ENCODE results near the gene GCNT1.
"Not testable (repeated sequence)": the region's sequence is repeated elsewhere in the genome, so short reads cannot be mapped to it uniquely, and the experiment has no call there.

The GCNT1 gene

DNA sequence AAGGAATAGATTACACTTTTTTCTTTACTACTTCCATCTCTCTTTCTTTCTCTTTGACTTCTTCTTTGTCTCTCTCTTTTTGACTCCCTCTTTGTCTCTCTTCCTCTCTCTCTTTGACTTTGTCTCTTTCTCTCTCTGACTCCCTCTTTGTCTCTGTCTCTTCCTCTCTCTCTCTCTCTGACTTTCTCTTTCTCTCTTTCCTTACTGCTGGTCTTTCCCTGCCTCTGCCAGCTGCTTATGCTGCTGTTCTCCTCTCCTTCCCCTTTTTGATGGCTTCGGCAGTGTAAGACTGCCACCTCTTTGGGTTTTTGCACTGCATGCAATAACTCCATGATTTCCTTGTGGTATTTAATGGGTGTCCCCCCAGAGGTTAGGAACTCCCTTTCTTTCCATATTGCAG lies 32.1 kb downstream of the GCNT1 start:
- H3K4me1 ChIP-seq (ENCODE audit: control insufficient read depth, insufficient read depth, low read length): peaks cover 19% of the 10 kb centered on the region; the same call in 1 of the 2 replicates
- H3K27ac ChIP-seq (ENCODE audit: low read depth, low read length); H3K36me3 ChIP-seq (ENCODE audit: control insufficient read depth, insufficient read depth, low read length); H3K27me3 ChIP-seq (ENCODE audit: control insufficient read depth, insufficient read depth, low read length); H3K9me3 ChIP-seq (ENCODE audit: control insufficient read depth, insufficient read depth, low read length); H3K9ac ChIP-seq (ENCODE audit: low read depth, low read length); H3K4me3 ChIP-seq (ENCODE audit: low read depth, low read length): not testable (repeated sequence)

DNA sequence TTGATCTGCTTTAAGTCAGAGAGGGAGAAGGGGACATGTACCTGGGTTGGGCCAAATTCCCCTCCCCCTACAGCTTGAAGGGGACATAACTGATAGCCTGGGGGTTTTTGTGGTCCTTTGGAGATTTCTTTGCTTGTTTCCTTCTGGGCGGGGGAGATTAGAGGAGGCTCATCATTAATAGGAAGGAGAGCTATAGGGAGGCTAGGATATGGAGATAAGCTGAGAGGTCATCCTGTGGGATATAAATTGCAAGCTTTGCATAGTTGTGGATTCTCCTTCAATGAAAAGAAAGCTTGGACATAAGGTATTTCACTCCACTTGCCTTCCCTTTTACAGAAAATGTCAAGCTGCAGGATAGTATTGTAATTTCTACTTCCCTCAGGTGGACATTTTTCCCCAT lies 34.5 kb downstream of the GCNT1 start:
- not testable (repeated sequence) for H3K27me3 ChIP-seq (ENCODE audit: control insufficient read depth, insufficient read depth, low read length); H3K4me3 ChIP-seq (ENCODE audit: low read depth, low read length); H3K9ac ChIP-seq (ENCODE audit: low read depth, low read length); H3K36me3 ChIP-seq (ENCODE audit: control insufficient read depth, insufficient read depth, low read length); H3K9me3 ChIP-seq (ENCODE audit: control insufficient read depth, insufficient read depth, low read length)
- H3K4me1 ChIP-seq (ENCODE audit: control insufficient read depth, insufficient read depth, low read length): peaks cover 23% of the 10 kb centered on the region; the same call in 1 of the 2 replicates
- H3K27ac ChIP-seq (ENCODE audit: low read depth, low read length): peak overlapping the region; percentile 61

DNA sequence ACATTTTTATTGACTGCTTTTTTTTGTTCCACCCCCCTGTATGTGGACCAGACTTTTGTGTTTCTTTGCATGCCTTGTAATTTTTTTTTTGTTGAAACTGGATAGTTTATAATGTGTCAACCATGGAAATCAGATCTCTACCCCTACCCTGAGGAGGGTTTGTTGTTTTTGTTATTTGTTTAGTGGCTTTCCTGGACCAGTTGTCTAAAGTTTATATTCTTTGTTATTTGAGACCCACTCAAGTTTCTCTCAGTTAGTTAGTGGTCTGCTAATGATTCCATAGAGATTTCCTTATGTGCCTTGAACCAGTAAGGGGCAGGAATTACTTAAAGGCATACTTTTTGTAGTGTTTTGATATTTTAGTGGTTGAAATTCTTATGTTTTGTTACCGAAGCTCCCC lies 41.1 kb downstream of the GCNT1 start:
- no peak overlapping the region for H3K27ac ChIP-seq (ENCODE audit: low read depth, low read length)
- no peaks in the 10 kb centered on the region for H3K27me3 ChIP-seq (ENCODE audit: control insufficient read depth, insufficient read depth, low read length)
- H3K9ac ChIP-seq (ENCODE audit: low read depth, low read length): no peak overlapping the region
- H3K9me3 ChIP-seq (ENCODE audit: control insufficient read depth, insufficient read depth, low read length): no peaks in the 10 kb centered on the region
- 0 out of 2 replicates have a peak, but pooled peaks cover 9% of the 10 kb centered on the region for H3K4me1 ChIP-seq (ENCODE audit: control insufficient read depth, insufficient read depth, low read length)
- H3K36me3 ChIP-seq (ENCODE audit: control insufficient read depth, insufficient read depth, low read length): peaks cover 26% of the 10 kb centered on the region
- H3K4me3 ChIP-seq (ENCODE audit: low read depth, low read length): no peak overlapping the region

DNA sequence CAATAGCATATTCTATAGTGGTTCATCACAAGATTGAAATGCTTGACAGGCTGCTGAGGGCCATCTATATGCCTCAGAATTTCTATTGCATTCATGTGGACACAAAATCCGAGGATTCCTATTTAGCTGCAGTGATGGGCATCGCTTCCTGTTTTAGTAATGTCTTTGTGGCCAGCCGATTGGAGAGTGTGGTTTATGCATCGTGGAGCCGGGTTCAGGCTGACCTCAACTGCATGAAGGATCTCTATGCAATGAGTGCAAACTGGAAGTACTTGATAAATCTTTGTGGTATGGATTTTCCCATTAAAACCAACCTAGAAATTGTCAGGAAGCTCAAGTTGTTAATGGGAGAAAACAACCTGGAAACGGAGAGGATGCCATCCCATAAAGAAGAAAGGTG lies 43.8 kb downstream of the GCNT1 start:
- H3K27ac ChIP-seq (ENCODE audit: low read depth, low read length): no peak overlapping the region
- 0 out of 2 replicates have a peak, but pooled peaks cover 5% of the 10 kb centered on the region for H3K4me1 ChIP-seq (ENCODE audit: control insufficient read depth, insufficient read depth, low read length)
- no peak overlapping the region for H3K9ac ChIP-seq (ENCODE audit: low read depth, low read length)
- H3K36me3 ChIP-seq (ENCODE audit: control insufficient read depth, insufficient read depth, low read length): peaks cover 26% of the 10 kb centered on the region
- no peak overlapping the region for H3K4me3 ChIP-seq (ENCODE audit: low read depth, low read length)
- no peaks in the 10 kb centered on the region for H3K9me3 ChIP-seq (ENCODE audit: control insufficient read depth, insufficient read depth, low read length)
- no peaks in the 10 kb centered on the region for H3K27me3 ChIP-seq (ENCODE audit: control insufficient read depth, insufficient read depth, low read length)

DNA sequence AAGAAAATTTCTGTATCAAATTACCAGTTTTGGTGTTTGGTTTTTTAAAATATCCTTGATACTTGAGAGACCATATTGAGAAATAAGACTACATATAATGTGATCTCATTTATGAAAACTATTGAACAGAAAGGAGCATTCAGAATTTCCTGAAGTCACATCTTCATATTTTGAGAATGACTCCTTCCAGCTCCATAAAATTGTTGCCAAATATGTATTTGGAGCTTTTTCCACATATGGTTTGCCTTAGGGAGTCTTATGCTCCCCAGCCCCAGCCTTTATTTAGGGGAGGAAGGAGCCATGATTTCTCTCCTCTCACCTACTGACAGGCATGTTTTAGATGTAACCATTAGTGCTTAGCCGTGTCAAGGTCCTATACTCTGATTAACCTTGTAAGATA lies 51.1 kb downstream of the GCNT1 start:
- H3K9ac ChIP-seq (ENCODE audit: low read depth, low read length): no peak overlapping the region

DNA sequence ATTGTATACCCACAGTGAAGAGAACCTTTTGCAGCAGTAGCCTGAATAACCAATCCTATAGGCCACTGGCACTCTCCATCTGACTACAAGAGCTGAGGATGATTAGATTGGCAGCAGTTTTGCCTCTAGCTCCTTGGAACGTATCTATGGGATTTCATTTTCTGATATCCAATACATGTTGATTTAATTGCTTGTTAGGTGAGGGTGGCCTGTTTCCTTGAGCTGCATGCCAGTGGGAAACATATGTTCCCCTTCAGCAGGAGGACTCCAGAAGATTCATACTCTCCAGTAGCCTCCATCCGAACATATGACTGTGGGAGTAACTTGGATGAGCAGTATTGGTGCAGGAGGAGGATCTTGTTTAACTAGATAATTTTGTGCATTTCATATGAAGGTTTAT lies 51.5 kb downstream of the GCNT1 start:
- Histone ChIP-seq H3K4me3 (ENCODE audit: low read depth, low read length) (no peak overlapping the region), H3K27me3 (ENCODE audit: control insufficient read depth, insufficient read depth, low read length) (no peaks in the 10 kb centered on the region), H3K9ac (ENCODE audit: low read depth, low read length) (no peak overlapping the region), H3K27ac (ENCODE audit: low read depth, low read length) (no peak overlapping the region), H3K36me3 (ENCODE audit: control insufficient read depth, insufficient read depth, low read length) (no peaks in the 10 kb centered on the region), H3K9me3 (ENCODE audit: control insufficient read depth, insufficient read depth, low read length) (0 out of 2 replicates have a peak, but pooled peaks cover 3% of the 10 kb centered on the region), H3K4me1 (ENCODE audit: control insufficient read depth, insufficient read depth, low read length) (no peaks in the 10 kb centered on the region)

More for the DNA sequence above, 51.1 kb downstream of the GCNT1 start:
- H3K9me3 ChIP-seq (ENCODE audit: control insufficient read depth, insufficient read depth, low read length): 0 out of 2 replicates have a peak, but pooled peaks cover 3% of the 10 kb centered on the region
- no peak overlapping the region for H3K4me3 ChIP-seq (ENCODE audit: low read depth, low read length)
- H3K27ac ChIP-seq (ENCODE audit: low read depth, low read length): no peak overlapping the region
- no peaks in the 10 kb centered on the region for H3K4me1 ChIP-seq (ENCODE audit: control insufficient read depth, insufficient read depth, low read length)
- H3K27me3 ChIP-seq (ENCODE audit: control insufficient read depth, insufficient read depth, low read length): no peaks in the 10 kb centered on the region
- no peaks in the 10 kb centered on the region for H3K36me3 ChIP-seq (ENCODE audit: control insufficient read depth, insufficient read depth, low read length)

DNA sequence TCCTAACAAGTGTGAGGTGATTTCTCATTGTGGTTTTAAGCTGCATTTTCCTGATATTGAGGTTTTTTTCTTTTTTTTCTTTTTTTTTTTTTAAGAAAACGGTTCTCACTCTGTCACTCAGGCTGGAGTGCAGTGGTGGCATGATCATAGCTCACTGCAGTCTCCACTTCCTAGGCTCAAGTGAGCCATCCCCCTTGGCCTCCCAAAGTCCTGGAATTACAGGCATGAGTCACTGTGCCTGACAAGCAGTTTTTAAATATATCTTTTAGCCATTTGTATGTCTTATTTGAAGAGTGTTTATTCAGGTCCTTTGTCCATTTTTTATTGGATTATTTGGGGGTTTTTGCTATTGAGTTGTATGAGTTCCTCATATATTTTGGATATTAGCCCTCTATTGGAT lies 53.8 kb downstream of the GCNT1 start:
- no peaks in the 10 kb centered on the region for H3K27me3 ChIP-seq (ENCODE audit: control insufficient read depth, insufficient read depth, low read length)
- H3K9ac ChIP-seq (ENCODE audit: low read depth, low read length): no peak overlapping the region
- H3K36me3 ChIP-seq (ENCODE audit: control insufficient read depth, insufficient read depth, low read length): no peaks in the 10 kb centered on the region
- 0 out of 2 replicates have a peak, but pooled peaks cover 3% of the 10 kb centered on the region for H3K9me3 ChIP-seq (ENCODE audit: control insufficient read depth, insufficient read depth, low read length)
- H3K4me1 ChIP-seq (ENCODE audit: control insufficient read depth, insufficient read depth, low read length): no peaks in the 10 kb centered on the region
- H3K27ac ChIP-seq (ENCODE audit: low read depth, low read length): no peak overlapping the region
- no peak overlapping the region for H3K4me3 ChIP-seq (ENCODE audit: low read depth, low read length)

DNA sequence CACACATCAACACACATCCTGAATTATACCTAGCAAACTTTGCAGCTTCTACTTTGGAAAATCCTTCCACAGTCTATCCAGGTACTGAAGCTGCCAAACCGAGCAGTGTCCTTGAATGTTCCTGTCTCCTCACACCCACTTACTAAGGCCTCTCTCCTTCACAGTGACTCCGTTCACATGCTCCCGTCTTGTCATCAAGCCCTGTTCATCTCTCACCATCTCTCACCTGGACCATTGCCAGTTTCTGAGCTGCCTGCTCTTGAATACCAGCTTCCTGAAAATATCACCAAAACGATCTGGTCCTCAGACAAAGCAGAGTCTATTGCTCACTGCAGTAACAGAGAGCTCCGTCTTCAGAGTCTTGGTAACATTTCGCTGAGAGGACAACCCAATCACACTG lies 57.4 kb downstream of the GCNT1 start:
- H3K36me3 ChIP-seq (ENCODE audit: control insufficient read depth, insufficient read depth, low read length): no peaks in the 10 kb centered on the region
- no peaks in the 10 kb centered on the region for H3K4me1 ChIP-seq (ENCODE audit: control insufficient read depth, insufficient read depth, low read length)
- H3K27me3 ChIP-seq (ENCODE audit: control insufficient read depth, insufficient read depth, low read length): no peaks in the 10 kb centered on the region
- H3K4me3 ChIP-seq (ENCODE audit: low read depth, low read length): no peak overlapping the region
- no peak overlapping the region for H3K27ac ChIP-seq (ENCODE audit: low read depth, low read length)
- H3K9ac ChIP-seq (ENCODE audit: low read depth, low read length): no peak overlapping the region
- H3K9me3 ChIP-seq (ENCODE audit: control insufficient read depth, insufficient read depth, low read length): 0 out of 2 replicates have a peak, but pooled peaks cover 3% of the 10 kb centered on the region

DNA sequence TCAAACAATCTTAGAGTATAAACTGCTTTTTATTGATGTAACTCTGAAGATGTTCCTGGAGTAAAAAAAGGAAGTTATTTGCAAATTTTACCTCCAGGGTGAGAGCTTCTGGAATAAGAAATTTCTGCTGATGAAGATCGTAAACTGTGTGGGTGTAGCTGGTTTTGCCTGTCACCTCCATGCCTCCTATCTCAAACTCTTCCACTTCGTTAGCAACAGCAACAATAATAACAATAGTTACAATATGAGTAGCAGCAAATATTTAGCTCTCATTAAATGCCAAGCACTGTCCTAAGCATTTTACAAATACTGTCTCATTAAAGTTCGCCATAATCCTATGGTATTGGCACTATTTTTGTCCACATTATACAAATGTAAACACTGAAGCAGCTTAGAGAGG lies 57.9 kb downstream of the GCNT1 start:
- Histone ChIP-seq H3K27ac (ENCODE audit: low read depth, low read length) (no peak overlapping the region), H3K4me1 (ENCODE audit: control insufficient read depth, insufficient read depth, low read length) (no peaks in the 10 kb centered on the region), H3K27me3 (ENCODE audit: control insufficient read depth, insufficient read depth, low read length) (no peaks in the 10 kb centered on the region), H3K36me3 (ENCODE audit: control insufficient read depth, insufficient read depth, low read length) (no peaks in the 10 kb centered on the region), H3K9me3 (ENCODE audit: control insufficient read depth, insufficient read depth, low read length) (0 out of 2 replicates have a peak, but pooled peaks cover 3% of the 10 kb centered on the region), H3K4me3 (ENCODE audit: low read depth, low read length) (no peak overlapping the region), H3K9ac (ENCODE audit: low read depth, low read length) (no peak overlapping the region)

DNA sequence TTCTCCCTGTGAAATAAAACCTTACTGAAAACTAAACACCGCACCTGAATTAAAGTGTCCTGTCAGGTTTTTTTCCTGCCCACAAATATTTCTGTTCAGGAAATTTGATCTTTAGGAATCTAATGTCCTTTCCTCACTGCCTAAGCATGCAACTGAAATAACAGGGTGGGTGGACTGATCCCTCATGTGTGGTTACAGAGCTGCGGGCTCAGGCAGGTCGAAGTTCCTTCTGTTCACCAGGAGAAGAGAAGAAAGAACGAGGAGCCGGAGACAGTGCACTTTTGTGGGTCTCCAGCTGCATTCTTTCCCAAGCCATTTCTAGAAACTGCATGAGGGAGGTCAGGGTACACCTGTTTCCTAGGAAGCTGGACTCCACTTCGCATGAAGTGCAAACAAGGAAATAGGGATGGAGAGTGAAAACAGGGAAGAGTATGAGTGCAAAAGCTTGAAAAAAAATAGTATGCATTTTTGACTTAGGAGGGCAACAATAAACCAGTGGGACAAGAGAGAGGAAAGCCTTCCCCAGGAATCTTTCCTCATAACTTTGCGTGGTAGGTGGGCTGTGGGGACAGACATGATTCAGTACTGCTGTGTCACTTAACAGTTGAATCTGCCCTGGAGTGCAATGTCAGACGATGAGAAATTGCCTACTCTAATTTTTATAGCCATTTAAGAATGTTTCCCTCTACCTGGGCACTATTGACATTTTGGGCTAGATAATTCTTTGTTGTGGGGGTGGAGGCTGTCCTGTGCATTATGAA lies 60.3 kb downstream of the GCNT1 start:
- Histone ChIP-seq H3K4me1 (ENCODE audit: control insufficient read depth, insufficient read depth, low read length) (no peaks in the 10 kb centered on the region), H3K36me3 (ENCODE audit: control insufficient read depth, insufficient read depth, low read length) (no peaks in the 10 kb centered on the region), H3K9me3 (ENCODE audit: control insufficient read depth, insufficient read depth, low read length) (no peaks in the 10 kb centered on the region), H3K27me3 (ENCODE audit: control insufficient read depth, insufficient read depth, low read length) (no peaks in the 10 kb centered on the region), H3K9ac (ENCODE audit: low read depth, low read length) (no peak overlapping the region), H3K4me3 (ENCODE audit: low read depth, low read length) (no peak overlapping the region), H3K27ac (ENCODE audit: low read depth, low read length) (no peak overlapping the region)

DNA sequence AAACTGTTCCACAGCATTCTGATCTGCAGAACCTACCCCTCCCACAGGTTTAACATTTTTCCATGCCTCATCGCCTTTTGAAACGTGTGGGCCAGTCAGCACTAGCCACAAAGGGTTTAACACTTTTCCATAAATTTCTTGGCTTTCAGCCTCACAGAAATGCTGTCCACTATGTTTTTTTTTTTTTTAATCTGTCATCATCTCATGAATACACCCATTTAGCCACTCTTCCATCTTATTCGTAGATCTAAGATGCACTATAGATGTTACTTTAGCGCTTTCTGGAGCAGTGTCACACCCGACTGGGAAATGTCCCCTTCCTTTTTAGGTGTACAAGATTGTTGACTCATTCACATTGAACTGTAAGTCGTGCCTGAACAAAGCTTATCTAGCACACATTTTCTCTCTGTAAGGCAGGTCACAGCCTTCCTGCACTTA lies 62.3 kb downstream of the GCNT1 start:
- Histone ChIP-seq H3K36me3 (ENCODE audit: control insufficient read depth, insufficient read depth, low read length) (no peaks in the 10 kb centered on the region), H3K9me3 (ENCODE audit: control insufficient read depth, insufficient read depth, low read length) (no peaks in the 10 kb centered on the region), H3K4me3 (ENCODE audit: low read depth, low read length) (no peak overlapping the region), H3K9ac (ENCODE audit: low read depth, low read length) (no peak overlapping the region), H3K27me3 (ENCODE audit: control insufficient read depth, insufficient read depth, low read length) (no peaks in the 10 kb centered on the region), H3K27ac (ENCODE audit: low read depth, low read length) (no peak overlapping the region), H3K4me1 (ENCODE audit: control insufficient read depth, insufficient read depth, low read length) (no peaks in the 10 kb centered on the region)
